Muscle layer of duodenum (tissue), 2 donors: Measurements from ENCODE around the gene FHL3.
A peak's percentile ranks its signal among the peaks of the same experiment; 100 is the strongest.

Experiments used
- H3K27ac ChIP-seq: one replicate; pipeline ENCODE4 v1.7.0; 2013; ENCODE audit warnings: mild to moderate bottlenecking, low read length
- H3K27me3 ChIP-seq: one replicate; pipeline ENCODE4 v1.7.0; 2013; ENCODE audit warnings: low read depth, mild to moderate bottlenecking, control low read depth, low read length
- H3K36me3 ChIP-seq, 2 donors: one replicate each; pipeline ENCODE4 v1.7.0; 2013; ENCODE audit warnings: low read length in 2 of 2, control low read depth in 1 of 2, mild to moderate bottlenecking in 1 of 2; ENCODE audit not compliant: insufficient read depth in 2 of 2, control insufficient read depth in 1 of 2
- H3K4me1 ChIP-seq, 2 donors: one replicate each; pipeline ENCODE4 v1.7.0; 2013; ENCODE audit warnings: low read length in 2 of 2, mild to moderate bottlenecking in 2 of 2, control low read depth in 1 of 2, moderate library complexity in 1 of 2; ENCODE audit not compliant: insufficient read depth in 2 of 2, control insufficient read depth in 1 of 2
- H3K4me3 ChIP-seq, 2 donors: one replicate each; pipeline ENCODE4 v1.7.0; 2013; ENCODE audit warnings: low read length in 2 of 2, low read depth in 1 of 2, mild to moderate bottlenecking in 1 of 2
- H3K9me3 ChIP-seq, 2 donors: one replicate each; pipeline ENCODE4 v1.7.0; 2013; ENCODE audit warnings: low read length in 2 of 2, control low read depth in 1 of 2, mild to moderate bottlenecking in 1 of 2; ENCODE audit not compliant: control insufficient read depth in 1 of 2
- donor health status: healthy.

Gene FHL3

DNA sequence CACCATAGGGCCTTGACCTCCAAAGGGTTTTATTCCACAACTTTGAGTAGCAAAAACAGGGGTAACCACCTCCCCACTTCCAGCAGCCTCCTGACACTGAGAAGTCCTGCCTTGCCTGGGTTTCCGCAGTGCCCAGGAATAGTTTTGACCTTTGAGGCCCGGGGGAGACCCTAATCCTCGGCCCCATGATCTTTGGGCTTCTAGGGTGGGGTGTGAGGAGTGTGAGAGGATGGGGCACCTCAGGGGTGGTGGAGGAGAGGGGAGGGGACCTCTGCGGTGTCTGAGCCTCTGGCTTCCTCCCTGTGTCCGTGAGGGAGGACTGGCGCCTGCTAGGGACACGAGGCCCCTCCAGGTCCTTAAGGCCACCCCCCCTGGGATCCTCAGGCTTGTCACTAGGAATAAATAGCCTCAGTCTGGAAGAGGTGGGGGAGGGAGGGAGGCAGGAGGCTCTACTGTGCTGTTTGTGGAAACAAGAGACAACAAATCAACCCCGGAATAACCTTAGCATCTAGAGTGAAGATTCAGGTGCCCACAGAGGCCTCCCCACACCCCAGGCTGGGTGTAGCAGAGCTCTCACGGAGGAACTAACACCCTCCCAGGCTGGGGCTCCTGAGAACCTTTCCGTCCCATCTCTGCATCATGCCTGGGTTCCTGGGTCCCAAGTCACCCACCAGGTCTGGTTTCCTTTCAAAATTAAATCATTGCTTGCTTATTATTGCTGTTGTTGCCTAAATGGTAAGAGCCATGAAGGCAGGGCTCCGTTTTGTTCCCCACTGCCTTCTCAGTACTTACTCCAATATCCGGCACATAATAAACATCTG, 904 bp upstream of the FHL3 start:
- H3K36me3 ChIP-seq = no peaks in the 10 kb centered on the region
- H3K27ac ChIP-seq = peak overlapping the region; percentile 49
- H3K9me3 ChIP-seq = no peaks in the 10 kb centered on the region
- H3K4me1 ChIP-seq = peaks cover 3 to 23% of the 10 kb centered on the region in 2 donors
- no peaks in the 10 kb centered on the region for H3K27me3 ChIP-seq
- H3K4me3 ChIP-seq = peak overlapping the region; percentile 7 to 20

DNA sequence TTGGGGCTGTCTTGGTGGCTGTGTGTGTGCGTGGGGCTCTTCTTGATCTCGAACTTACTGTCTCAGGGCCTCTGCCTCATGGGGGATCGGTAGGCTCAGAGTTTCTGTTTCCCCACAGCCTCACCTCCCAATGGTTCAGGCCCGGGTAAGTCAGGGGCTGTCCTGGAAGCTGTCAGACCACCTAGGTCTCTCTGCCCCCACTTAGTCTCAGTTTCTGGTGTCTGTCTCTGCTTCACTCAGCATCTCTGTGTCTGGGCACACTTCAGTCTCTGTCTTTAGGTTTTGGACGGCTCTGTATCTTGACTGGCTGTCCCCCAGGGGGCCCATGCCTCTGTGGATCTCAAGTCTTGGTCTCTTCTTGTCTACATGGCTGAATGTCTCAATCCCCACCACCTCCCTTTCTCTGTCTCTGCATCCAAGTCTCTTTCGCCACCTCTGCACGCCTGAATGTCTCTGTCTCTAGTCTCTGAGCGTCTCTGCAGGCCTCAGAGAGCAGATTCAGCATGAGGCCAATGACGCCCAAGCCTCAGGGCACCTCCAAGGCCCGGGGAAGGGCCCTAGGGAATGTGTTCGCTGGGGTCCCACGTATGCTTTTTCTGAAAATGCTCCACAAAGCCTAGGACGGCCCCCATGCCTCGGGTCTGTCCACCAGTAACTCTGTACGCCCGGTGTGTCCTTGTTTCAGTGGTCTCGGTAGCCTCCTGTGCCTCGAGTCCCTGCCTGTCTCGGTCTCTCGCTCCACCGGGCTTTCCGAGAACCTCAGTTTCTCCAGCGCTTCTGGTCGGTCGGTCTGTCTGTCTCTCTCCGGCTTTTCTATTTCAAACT, 818 bp downstream of the FHL3 start:
- Histone ChIP-seq H3K4me3 (peak overlapping the region; percentile 68 to 77), H3K27me3 (no peaks in the 10 kb centered on the region), H3K4me1 (peaks cover 21 to 40% of the 10 kb centered on the region in 2 donors), H3K36me3 (peaks cover 0 to 6% of the 10 kb centered on the region in 2 donors), H3K27ac (peak overlapping the region; percentile 85), H3K9me3 (no peaks in the 10 kb centered on the region)

DNA sequence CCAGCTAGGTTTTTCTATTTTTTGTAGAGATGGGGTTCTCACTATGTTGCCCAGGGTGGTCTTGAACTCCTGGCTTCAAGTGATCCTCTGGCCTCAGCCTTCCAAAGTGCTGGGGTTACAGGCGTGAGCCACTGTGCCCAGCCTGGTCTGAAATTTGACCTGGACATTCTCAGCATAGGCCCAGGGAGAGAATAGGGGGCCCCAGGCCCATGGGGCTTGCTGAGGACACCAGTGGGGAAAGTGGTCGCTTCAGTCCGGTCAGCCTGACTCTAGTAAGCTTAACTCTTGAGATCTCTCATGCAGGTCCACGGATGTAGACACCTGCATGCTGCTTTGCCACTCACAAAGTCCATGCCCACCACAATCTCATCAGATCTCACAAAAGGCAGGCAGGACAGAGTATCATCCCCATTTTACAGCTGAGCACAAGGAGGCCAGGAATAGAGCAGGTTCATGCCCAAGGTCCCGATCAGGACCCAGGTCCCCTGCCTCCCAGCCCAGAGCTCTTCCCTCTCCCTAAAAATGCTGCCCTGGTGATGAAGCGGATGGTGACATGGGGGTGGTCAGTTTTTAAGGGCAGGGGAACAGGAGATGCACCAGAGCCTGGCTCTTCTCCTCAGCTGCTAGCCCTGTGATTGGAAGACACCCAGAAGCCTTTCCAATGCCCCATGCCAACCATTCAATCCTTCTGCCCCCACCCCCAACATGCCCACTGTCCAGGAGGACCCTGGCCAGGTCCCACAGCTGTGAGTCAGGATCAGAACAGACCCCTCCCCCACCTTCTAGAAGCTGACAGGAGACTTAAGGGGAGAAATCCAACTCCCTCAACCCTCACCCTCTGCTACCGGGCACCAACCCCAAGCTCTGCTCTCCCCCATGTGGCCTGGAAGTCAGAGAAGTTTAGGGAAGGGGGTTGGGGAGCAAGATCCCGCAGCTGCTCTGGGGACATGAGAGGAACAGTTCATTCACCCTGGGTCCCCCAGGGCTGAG, 1.8 kb downstream of the FHL3 start:
- peaks cover 27 to 49% of the 10 kb centered on the region in 2 donors for H3K4me1 ChIP-seq
- H3K9me3 ChIP-seq = no peaks in the 10 kb centered on the region
- peaks cover 3 to 13% of the 10 kb centered on the region in 2 donors for H3K36me3 ChIP-seq
- no peaks in the 10 kb centered on the region for H3K27me3 ChIP-seq
- H3K27ac ChIP-seq = peak overlapping the region; percentile 85
- peak overlapping the region; percentile 68 to 77 for H3K4me3 ChIP-seq

DNA sequence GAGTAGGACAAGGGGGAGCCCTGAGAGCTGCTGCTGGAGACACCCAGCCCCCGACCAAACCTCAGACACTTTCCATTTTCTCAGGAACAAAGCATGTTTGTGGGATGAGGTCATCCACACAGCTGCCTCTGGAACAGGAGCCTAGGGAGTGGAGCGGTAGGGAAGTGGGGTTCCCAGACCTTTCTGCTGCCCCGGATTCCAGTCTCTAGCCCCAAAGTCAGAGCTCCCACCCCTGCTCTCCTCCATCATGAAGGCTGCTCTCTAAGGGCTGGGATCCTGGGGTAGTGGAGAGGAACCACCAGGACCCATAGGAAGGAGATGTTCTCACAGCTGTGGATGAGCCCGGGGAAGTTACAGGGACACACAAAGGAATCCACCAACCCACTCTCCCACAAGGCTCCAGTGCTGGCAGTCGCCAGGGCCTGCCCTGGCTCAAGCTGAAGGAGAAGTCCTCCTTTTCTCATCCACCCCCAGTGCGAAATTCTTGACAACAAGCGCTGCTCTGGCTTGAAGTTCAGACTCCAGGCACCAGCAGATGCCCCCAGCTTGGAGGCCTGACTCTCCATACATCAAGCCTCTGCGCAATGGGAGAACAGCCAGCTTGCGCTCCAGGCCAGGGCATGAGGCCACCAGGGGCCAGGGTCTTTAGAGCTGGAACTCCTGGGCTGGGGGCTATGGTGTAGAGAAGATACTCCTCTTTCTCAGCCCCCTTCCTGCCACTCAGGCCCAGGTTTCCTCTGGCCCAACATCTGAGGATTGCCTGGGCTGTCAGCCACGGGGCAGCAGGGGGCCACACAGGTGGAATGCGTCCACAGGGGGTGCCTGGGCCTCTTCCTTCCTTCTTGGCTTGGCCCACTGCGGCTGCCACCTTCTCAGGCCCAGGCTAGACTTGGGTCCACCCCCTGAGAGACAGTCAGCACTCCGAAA, 4.5 kb downstream of the FHL3 start:
- H3K4me3 ChIP-seq = peak overlapping the region; percentile 31 to 41
- H3K36me3 ChIP-seq = peaks cover 16 to 28% of the 10 kb centered on the region in 2 donors
- H3K27me3 ChIP-seq = no peaks in the 10 kb centered on the region
- no peaks in the 10 kb centered on the region for H3K9me3 ChIP-seq
- H3K4me1 ChIP-seq = peaks cover 27 to 66% of the 10 kb centered on the region in 2 donors
- peak overlapping the region; percentile 95 for H3K27ac ChIP-seq

DNA sequence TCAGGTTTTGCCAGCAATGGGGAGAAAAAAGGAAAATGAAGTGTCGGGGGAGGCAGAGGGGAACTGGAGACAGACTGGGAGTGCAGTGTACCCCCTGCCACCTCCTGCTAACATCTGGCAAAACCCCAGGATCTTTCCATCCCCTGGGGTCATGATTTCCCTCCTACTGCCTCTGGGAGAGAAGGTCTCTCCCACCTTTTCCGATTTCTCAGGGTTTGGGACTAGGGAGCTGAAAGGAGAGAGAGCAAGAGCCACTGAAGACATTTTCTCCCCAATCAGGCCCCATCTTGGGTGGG, 5.1 kb downstream of the FHL3 start:
- peak overlapping the region; percentile 31 to 41 for H3K4me3 ChIP-seq

DNA sequence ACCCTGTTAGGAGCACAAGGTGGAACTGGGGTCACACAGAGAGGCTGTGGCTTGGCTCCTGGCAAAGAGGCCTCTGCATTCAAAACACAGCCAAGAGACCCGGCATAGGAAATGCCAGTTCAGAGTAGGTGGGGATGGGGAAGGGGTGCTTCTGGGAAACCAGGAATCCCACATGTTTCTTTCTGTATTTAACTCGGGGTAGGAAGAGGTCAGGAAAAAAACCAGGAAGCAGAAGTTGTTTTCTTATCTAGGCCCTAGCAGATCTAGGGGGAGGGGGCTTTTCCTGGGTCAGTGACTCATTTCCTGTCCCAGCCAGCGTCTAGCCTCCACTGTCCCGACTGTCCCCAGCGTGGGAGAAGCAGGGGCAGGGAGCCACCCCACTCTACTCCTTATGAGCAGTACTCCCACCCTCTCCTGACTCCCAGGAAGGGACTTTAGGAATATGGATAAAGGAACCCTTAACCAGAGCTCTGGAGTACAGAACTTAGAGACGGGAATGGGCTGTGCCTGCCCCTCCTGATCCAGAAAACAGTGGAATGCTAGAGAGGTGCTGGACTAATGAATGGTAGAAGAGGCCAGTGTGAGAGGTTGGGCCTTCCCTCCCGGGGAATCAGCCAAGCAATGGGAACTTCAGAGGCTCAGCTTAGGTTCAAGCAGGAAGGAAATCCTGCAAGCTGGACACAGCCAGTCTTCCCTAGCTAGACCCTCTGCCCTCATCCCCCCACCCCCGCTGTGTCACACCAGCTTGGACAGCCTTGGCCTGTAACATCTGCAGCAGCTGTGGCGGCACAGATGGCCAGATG, 5.7 kb downstream of the FHL3 start:
- Histone ChIP-seq H3K9me3 (no peaks in the 10 kb centered on the region), H3K27ac (peak overlapping the region; percentile 95), H3K4me1 (peaks cover 34 to 72% of the 10 kb centered on the region in 2 donors), H3K4me3 (peak overlapping the region; percentile 31 to 41), H3K27me3 (no peaks in the 10 kb centered on the region), H3K36me3 (peaks cover 16 to 28% of the 10 kb centered on the region in 2 donors)

More for the DNA sequence above, 5.1 kb downstream of the FHL3 start:
- H3K4me1 ChIP-seq = peaks cover 29 to 67% of the 10 kb centered on the region in 2 donors
- peaks cover 16 to 28% of the 10 kb centered on the region in 2 donors for H3K36me3 ChIP-seq
- H3K9me3 ChIP-seq = no peaks in the 10 kb centered on the region
- H3K27me3 ChIP-seq = no peaks in the 10 kb centered on the region
- peak overlapping the region; percentile 95 for H3K27ac ChIP-seq

DNA sequence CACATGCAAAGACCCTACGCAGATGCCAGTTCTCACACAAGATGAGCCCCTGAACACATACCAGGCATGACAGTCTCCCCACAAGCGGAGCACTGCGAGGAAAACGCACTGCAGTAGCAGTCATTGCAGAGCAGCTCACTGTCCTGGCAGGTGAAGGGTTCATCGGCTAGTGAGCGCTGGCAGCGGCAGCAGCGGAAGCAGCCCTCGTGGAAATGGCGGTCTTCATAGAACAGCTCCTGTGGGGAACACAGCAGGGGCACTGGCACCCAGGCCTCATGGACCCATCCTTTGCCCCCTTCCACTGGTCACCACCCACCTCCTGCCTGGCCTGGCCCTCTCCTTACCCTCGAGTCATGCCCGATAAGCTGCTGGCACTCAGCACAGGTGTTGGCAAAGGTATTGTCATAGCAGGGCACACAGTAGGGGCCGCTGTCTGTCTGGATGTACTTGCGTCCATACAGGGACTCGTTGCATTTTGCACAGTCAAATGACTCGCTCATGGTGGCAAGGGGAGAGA, 6.3 kb downstream of the FHL3 start:
- H3K27me3 ChIP-seq = no peaks in the 10 kb centered on the region
- peaks cover 34 to 70% of the 10 kb centered on the region in 2 donors for H3K4me1 ChIP-seq
- peak overlapping the region in 1 of 2 donors; percentile 10 for H3K4me3 ChIP-seq
- H3K9me3 ChIP-seq = no peaks in the 10 kb centered on the region
- peaks cover 16 to 28% of the 10 kb centered on the region in 2 donors for H3K36me3 ChIP-seq
- H3K27ac ChIP-seq = peak overlapping the region; percentile 95

DNA sequence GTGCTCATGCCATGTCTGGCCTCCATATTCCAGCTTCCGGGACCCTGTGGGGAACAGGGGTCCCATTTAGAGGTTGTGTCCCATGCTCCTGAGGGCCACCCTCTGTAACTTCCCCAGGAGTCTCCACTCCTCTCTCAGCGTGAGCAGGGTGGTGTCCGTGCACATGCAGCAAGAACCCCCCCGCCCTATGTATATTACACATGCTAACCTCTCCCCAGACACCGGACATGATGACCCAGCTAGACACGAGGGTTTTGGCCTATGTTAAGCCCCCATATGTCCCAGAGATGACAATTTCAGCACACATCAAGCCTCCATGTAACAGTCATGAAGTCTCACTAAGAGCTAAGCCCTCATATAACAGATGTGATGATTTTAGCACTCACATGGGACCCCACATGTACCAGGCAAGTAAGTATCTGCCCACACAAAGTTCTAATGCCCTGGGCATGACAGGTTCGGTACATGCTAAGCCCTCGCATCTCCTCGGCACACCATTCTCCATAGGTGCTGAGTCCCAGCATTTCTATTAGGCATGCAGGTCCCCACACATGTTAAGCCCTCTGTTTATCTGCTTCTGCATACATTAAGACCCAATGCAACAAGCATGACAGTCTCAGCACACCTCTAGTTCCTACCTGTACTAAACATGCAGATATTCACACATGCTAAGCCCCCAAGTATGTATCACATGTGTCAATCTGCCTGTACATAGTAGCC, 7.1 kb downstream of the FHL3 start:
- H3K4me3 ChIP-seq = no peak overlapping the region
- peaks cover 16 to 28% of the 10 kb centered on the region in 2 donors for H3K36me3 ChIP-seq
- H3K27me3 ChIP-seq = no peaks in the 10 kb centered on the region
- no peak overlapping the region for H3K27ac ChIP-seq
- peaks cover 34 to 63% of the 10 kb centered on the region in 2 donors for H3K4me1 ChIP-seq
- H3K9me3 ChIP-seq = no peaks in the 10 kb centered on the region
